GM12873 (cell line): ENCODE data around the gene PHLDA2.
A peak's percentile ranks its signal among the peaks of the same experiment; 100 is the strongest.

Source experiments
- CTCF ChIP-seq: IDR thresholded peaks from 2 replicates; pipeline ENCODE4 v1.5.1; 2012; ENCODE audit warnings: low read depth, mild to moderate bottlenecking, moderate library complexity, low read length, control low read depth; ENCODE audit not compliant: insufficient read depth; ENCODE audit errors: missing control alignments

PHLDA2 gene

GRCh38 chr11:2891326-2892214, 37.6 kb downstream of the PHLDA2 start:
- no peak for TF ChIP-seq CTCF

DNA sequence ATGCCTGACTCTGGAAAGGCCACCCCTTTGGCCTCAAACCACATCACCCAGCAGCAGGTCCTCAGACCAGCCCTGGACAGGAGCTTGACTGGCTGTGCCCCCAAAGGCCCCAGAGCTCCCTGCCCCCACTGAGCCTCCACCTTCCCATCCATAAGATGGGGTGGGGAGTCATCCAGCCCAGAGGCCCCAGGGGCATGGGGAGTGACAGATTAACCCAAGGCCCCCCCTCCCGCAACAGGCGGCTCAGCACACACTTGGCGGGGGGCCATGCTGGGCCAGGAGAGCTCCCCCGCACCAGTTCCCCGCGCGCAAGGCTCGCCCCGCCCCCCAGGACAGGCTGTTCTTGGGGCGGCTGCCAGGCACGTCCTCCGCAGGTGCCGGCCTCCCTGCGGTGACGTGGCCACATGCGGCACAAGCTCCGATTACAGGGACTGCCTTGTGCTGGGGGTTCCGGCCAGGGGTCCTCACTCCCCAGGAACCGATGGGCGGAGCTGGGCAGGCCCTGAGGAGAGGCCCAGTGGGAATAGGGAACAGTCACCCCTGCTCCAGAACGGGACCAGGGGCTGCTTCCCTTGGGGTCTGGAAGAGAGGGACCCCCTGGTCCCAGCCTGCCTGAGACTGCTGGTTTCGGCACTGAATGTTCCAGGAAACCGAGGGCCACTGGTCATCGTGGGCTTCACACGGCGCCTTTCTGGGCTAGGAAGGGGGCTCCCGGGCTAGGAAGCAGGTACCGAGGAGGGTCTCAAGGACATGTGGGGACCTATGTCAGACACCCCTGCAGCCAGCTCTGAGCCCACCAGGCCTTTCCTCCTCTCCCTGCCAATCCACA, 38.5 kb downstream of the PHLDA2 start:
- TF ChIP-seq CTCF = no peak

DNA sequence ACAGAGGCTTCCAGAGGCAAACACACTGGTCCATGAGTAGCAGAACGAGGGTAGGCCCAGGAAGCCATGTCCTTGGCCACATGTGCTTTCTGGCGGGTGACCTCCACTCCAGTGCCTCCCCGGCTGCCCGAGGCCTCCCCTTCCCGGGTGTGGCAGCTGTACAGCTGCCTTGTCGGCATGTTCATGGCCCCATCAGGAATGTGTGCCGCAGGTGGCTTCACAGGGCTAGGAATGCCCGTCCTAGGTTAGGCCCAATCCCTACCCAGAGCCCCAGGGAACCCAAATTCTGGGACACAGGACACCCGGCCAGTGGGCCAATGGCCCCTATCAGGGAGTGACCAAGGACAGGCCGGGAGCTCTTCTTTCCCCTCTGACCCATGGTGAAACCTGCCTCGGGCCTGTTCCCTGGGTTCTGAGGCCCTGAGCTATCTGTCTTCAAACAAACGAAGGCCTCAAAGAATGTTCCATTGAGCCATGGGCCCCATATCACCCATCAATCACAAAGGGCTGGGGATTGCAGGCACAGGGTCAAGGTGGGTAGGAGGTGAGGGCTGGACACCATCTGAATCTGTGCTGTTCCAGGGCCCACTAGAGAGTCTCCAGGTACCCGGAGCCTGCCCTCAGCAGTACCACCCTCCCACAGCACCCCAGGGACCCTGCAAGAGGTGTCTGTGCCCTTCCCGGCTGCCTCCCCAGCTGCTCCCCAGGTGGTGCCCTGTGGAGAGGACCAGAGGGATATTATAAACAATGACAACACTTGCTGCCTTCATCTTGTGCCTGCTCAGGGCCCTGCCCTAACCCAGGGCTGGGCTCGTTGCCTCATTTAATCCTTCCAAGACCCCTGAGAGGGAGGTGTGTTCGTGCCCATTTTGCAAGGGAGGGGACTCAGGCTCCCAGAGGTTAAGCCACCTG, 39.6 kb downstream of the PHLDA2 start:
- TF ChIP-seq CTCF = no peak

DNA sequence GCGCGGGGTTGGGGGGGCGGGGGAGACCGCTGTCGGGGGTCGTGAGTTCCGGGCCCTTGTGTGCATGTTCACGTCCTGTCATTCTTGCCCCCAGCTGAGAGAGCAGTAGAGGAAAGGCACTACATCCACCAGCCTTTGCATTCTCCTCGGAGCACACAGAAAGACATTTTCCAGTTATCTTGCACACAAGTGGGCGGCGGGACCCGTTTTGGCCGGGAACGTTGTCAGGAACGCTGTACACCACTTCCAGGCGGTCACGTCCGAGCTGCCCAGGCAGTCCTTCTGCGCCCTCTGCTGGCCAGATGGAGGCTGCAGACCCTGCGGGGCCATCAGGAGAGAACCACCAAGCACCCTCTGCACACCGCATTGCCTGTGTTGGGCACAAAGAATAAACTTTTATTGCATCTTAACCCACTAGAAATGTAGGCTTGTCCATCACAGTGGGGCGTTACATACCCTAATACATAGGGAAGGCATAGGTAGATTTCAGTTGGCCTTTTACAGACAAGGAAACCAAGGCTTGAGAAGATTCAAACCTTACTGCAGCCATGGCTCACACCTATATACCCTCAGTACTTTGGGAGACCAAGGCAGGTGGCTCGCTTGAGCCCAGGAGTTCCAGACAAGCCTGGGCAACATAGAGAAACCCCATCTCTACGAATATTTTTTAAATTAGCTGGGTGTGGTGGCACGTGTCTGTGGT, 40.8 kb downstream of the PHLDA2 start:
- TF ChIP-seq CTCF = peak; percentile 97

DNA sequence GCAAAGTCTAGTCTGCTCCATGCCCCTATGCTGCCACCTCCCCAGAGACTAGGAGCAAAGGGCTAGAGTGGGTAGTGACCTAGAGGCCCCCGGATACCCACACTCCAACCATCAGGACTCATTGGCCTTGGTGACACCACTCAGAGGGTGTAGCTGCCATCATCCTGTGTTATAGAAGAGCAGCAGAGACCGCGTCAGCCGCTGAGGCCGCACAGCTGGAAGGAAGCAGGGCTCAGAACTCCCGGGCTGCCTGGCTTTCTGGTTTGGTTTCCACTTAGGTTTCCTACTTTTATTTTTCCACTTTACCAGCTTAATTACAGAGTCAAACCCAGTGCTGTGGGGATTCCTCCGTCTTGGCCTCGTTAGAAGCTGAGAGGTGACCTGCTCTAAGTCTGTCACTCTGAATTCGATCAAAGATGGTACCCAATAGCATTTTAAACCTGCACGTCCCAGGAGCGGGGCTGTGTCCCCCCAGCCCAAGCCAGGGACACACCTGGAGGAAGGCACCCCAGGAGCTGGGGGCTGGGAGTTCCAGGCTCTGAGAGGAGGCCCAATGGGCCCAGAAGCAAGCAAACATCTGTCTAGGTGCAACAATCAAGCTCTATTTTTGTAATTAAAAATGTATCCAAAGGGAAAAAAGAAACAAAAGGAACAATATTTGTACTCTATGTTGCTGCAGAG, 41.6 kb downstream of the PHLDA2 start:
- TF ChIP-seq CTCF = no peak

DNA sequence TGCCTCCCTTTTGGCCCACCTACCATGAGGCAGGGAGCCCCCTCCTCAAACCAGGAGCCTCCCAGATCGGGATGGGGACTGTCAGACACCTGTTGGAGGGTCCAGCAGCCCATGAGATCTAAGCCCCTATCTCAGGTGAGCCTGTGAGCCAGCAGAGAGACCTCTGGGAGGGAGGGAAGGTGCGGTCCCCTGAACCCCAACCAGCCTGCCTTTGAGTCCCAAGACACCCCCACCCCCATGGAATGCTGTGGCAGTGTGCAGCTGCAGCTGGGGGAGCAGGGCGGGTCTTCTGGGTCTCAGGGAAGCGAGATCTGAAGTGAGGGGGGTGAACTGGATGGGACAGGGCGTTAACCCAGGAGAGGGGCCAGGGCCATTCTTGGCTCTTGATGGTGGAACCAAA, 42.3 kb downstream of the PHLDA2 start:
- no peak for TF ChIP-seq CTCF
